DMS153 (cell line): ENCODE measurements around the gene SLC38A3.

Experiments used
- DNase-seq: peaks from one replicate; lab custom pipeline; 2025; lab: John Stamatoyannopoulos, UW

Gene SLC38A3

GRCh38 chr3:50267280-50267913, 62.3 kb downstream of the SLC38A3 start:
- no peak for DNase-seq

DNA sequence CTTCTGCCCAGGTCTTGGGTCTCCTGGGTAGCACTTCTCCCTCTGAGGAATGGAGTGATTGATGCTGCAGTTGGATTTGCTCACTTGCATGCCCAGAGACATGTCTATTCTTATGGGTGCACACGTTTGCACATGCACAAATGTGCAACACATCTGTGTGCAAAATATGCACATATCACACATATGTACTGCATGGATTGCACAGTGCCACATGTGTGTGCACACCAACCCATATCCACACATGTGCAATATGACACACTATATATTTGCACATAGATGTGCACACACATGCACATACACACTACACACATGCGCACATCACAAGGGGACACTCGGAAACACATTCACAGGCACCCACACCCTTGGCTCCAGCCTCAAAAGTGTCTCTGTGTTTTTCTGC, 63.2 kb downstream of the SLC38A3 start:
- DNase-seq = no peak

DNA sequence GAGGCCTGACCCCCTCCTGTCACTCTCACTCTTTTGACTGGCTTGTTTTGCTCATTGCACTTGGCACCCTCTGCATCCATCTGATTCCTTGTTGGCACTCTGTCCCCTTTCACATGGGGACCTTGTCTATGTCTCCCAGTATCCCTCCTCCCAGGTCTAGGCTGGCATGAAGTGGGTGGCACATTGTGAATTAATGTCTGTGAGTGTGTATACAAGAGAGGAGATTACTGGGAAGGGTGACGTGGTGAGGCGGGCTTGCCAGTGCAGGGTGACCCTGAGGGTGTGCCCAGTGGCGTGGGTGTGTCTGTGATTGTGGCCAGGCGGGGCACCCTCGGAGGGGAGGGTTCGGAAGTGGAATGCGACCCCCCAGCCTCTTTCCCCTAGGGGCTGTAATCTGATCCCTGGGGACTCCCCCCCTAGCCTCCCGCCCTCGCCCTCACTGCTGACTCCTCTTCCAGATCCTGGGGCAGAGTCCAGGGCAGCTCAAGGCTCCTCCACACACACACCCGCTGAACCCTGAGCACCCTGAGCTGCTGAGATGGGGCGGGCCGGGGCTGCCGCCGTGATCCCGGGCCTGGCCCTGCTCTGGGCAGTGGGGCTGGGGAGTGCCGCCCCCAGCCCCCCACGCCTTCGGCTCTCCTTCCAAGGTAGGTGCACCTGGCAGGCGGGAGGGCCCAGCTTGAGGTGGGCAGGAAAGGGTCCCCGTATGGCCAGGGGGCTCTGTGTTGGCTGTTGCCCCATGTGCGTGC, 63.8 kb downstream of the SLC38A3 start, which contains the start of gene SEMA3B:
Gene SEMA3B (plus strand): TSS at position 445 of the 749 bp plus-strand sequence. CDS start 94 bp downstream, at position 539.
- no peak for DNase-seq

- no peak for DNase-seq
These were observed 64.4 kb downstream of the SLC38A3 start for GRCh38 chr3:50269460-50269859.

GRCh38 chr3:50269977-50270413, 64.9 kb downstream of the SLC38A3 start:
- no peak for DNase-seq

GRCh38 chr3:50270422-50271224, 65.6 kb downstream of the SLC38A3 start:
- DNase-seq = no peak
